H9 (cell line): ENCODE measurements around the gene DAGLB. TPM values are rescaled to one million over a fixed set of nuclear protein-coding genes. Genes with fewer than 3 reads are reported as not detected.

ENCODE experiments used
- DNase-seq: peaks from one replicate; pipeline ENCODE4 v3.0.0-alpha.2; 2017
- H2AFZ ChIP-seq: one replicate; pipeline ENCODE4 v1.6.1; 2013; ENCODE audit warnings: mild to moderate bottlenecking, low read length, control low read depth, moderate library complexity
- H2AK5ac ChIP-seq: 2 replicates; pipeline ENCODE4 v1.6.1; 2013; ENCODE audit warnings: low read length, control low read depth, mixed read lengths; ENCODE audit not compliant: insufficient read length
- H2BK120ac ChIP-seq: one replicate; pipeline ENCODE4 v1.6.1; 2013; ENCODE audit warnings: low read depth, mild to moderate bottlenecking, low read length, control low read depth, inconsistent platforms; ENCODE audit not compliant: poor library complexity, severe bottlenecking
- H2BK12ac ChIP-seq: 2 replicates; pipeline ENCODE4 v1.6.1; 2013; ENCODE audit warnings: low read length, control low read depth, mixed read lengths, low read depth; ENCODE audit not compliant: insufficient read length
- H2BK15ac ChIP-seq: 2 replicates; pipeline ENCODE4 v1.6.1; 2013; ENCODE audit warnings: low read depth, low read length, control low read depth
- H2BK20ac ChIP-seq: one replicate; pipeline ENCODE4 v1.6.1; 2013; ENCODE audit warnings: low read depth, mild to moderate bottlenecking, low read length, control low read depth, inconsistent platforms; ENCODE audit not compliant: poor library complexity, severe bottlenecking
- H2BK5ac ChIP-seq: 2 replicates; pipeline ENCODE4 v1.6.1; 2013; ENCODE audit warnings: low read length, control low read depth, mixed read lengths; ENCODE audit not compliant: insufficient read length
- H3K14ac ChIP-seq: 2 replicates; pipeline ENCODE4 v1.6.1; 2013; ENCODE audit warnings: low read length, control low read depth; ENCODE audit not compliant: insufficient read depth
- H3K18ac ChIP-seq: 2 replicates; pipeline ENCODE4 v1.6.1; 2013; ENCODE audit warnings: low read depth, mild to moderate bottlenecking, mixed read lengths, low read length, control low read depth; ENCODE audit not compliant: insufficient read length
- H3K23ac ChIP-seq: 2 replicates; pipeline ENCODE4 v1.6.1; 2013; ENCODE audit warnings: low read length, control low read depth, mixed read lengths, low read depth; ENCODE audit not compliant: insufficient read length
- H3K23me2 ChIP-seq: 2 replicates; pipeline ENCODE4 v1.6.1; 2013; ENCODE audit warnings: low read depth, mild to moderate bottlenecking, mixed read lengths, low read length, control low read depth; ENCODE audit not compliant: insufficient read length, poor library complexity, severe bottlenecking
- H3K27ac ChIP-seq: 2 replicates; pipeline ENCODE4 v1.5.1; 2013; ENCODE audit warnings: low read length, control low read depth, mixed read lengths, low read depth; ENCODE audit not compliant: insufficient read length
- H3K27me3 ChIP-seq: 2 replicates; pipeline ENCODE4 v1.6.1; 2013; ENCODE audit warnings: low read length, control low read depth, inconsistent platforms; ENCODE audit not compliant: insufficient read depth
- H3K4ac ChIP-seq: 2 replicates; pipeline ENCODE4 v1.6.1; 2013; ENCODE audit warnings: low read depth, mild to moderate bottlenecking, control low read depth, inconsistent platforms, low read length, moderate library complexity
- H3K4me1 ChIP-seq: 2 replicates; pipeline ENCODE4 v1.6.1; 2013; ENCODE audit warnings: low read length, control low read depth, inconsistent platforms; ENCODE audit not compliant: insufficient read depth
- H3K4me2 ChIP-seq: 2 replicates; pipeline ENCODE4 v1.6.1; 2013; ENCODE audit warnings: low read length, control low read depth, mixed read lengths; ENCODE audit not compliant: insufficient read length, insufficient read depth
- H3K56ac ChIP-seq: 2 replicates; pipeline ENCODE4 v1.6.1; 2013; ENCODE audit warnings: low read depth, mild to moderate bottlenecking, mixed read lengths, low read length, control low read depth; ENCODE audit not compliant: insufficient read length
- H3K79me1 ChIP-seq: 2 replicates; pipeline ENCODE4 v1.6.1; 2013; ENCODE audit warnings: low read depth, mild to moderate bottlenecking, moderate library complexity, low read length, control low read depth, inconsistent platforms; ENCODE audit not compliant: insufficient read depth, poor library complexity, severe bottlenecking
- H3K79me2 ChIP-seq: 2 replicates; pipeline ENCODE4 v1.6.1; 2013; ENCODE audit warnings: low read length, control low read depth, inconsistent platforms; ENCODE audit not compliant: insufficient read depth
- H3K9ac ChIP-seq: 2 replicates; pipeline ENCODE4 v1.6.1; 2013; ENCODE audit warnings: low read length, control low read depth, mixed read lengths; ENCODE audit not compliant: insufficient read length; ENCODE audit errors: extremely low read depth
- H3K9me3 ChIP-seq: one replicate; pipeline ENCODE4 v1.6.1; 2013; ENCODE audit warnings: low read depth, low read length, inconsistent platforms; ENCODE audit not compliant: control insufficient read depth
- H3T11ph ChIP-seq: one replicate; pipeline ENCODE4 v1.6.1; 2013; ENCODE audit warnings: mild to moderate bottlenecking, low read length, control low read depth, inconsistent platforms
- H4K20me1 ChIP-seq: one replicate; pipeline ENCODE4 v1.6.1; 2013; ENCODE audit not compliant: control insufficient read depth, insufficient read length, insufficient read depth
- H4K5ac ChIP-seq: 2 replicates; pipeline ENCODE4 v1.6.1; 2013; ENCODE audit warnings: low read depth, mild to moderate bottlenecking, mixed read lengths, low read length, control low read depth; ENCODE audit not compliant: insufficient read length
- H4K8ac ChIP-seq: replicated peaks from 2 replicates; pipeline ENCODE4 v1.6.1; 2013; ENCODE audit warnings: low read length, control low read depth, mixed read lengths, low read depth; ENCODE audit not compliant: insufficient read length
- H4K91ac ChIP-seq: 2 replicates; pipeline ENCODE4 v1.6.1; 2013; ENCODE audit warnings: low read depth, mild to moderate bottlenecking, moderate library complexity, mixed read lengths, low read length, control low read depth; ENCODE audit not compliant: insufficient read length
- H3K27ac Mint-ChIP-seq, 3 experiments: 2 replicates in 2 of 3; 3 replicates in 1 of 3; pipeline ENCODE4 v1.8.0; 2020 to 2021; ENCODE audit warnings: mixed read lengths in 3 of 3, mild to moderate bottlenecking in 1 of 3, moderate library complexity in 1 of 3
- H3K27me3 Mint-ChIP-seq: 2 replicates; pipeline ENCODE4 v1.8.0; 2021; ENCODE audit warnings: low read depth, mild to moderate bottlenecking, moderate library complexity, mixed read lengths
- H3K36me3 Mint-ChIP-seq, 3 experiments: 2 replicates in 2 of 3; 3 replicates in 1 of 3; pipeline ENCODE4 v1.8.0; 2020 to 2021; ENCODE audit warnings: low read depth in 3 of 3, mixed read lengths in 3 of 3; ENCODE audit not compliant: insufficient read depth in 1 of 3
- H3K4me1 Mint-ChIP-seq, 2 experiments: 2 replicates each; pipeline ENCODE4 v1.8.0; 2020; ENCODE audit warnings: mixed read lengths in 2 of 2
- H3K4me3 Mint-ChIP-seq, 2 experiments: 2 replicates in 1 of 2; 3 replicates in 1 of 2; pipeline ENCODE4 v1.8.0; 2020 to 2021; ENCODE audit warnings: mild to moderate bottlenecking in 2 of 2, mixed read lengths in 2 of 2, moderate library complexity in 1 of 2
- H3K9me3 Mint-ChIP-seq, 2 experiments: 2 replicates in 1 of 2; 3 replicates in 1 of 2; pipeline ENCODE4 v1.8.0; 2020; ENCODE audit warnings: mild to moderate bottlenecking in 2 of 2, mixed read lengths in 2 of 2, moderate library complexity in 1 of 2
- WGBS: extraction: QIAGEN DNeasy Blood & Tissue Kit; methylation state at CpG from one replicate; pipeline ENCODE4 v1.1.7; 2013; ENCODE audit warnings: missing lambda C conversion rate, low lambda C conversion rate, mixed read lengths; ENCODE audit not compliant: insufficient read length; ENCODE audit errors: extremely low coverage; 5-methylcytosine and 5-hydroxymethylcytosine counted together
- total RNA-seq: library from RNA; stranded (reverse); gene quantifications from 2 replicates; pipeline ENCODE4 v1.2.1, GENCODE V29; 2021
- TF ChIP-seq, protein P1 (sequence below): fragments of 200-600 bp; sonication (generic); conservative IDR thresholded peaks from 3 replicates; pipeline ENCODE4 v1.8.0; 2021; ENCODE audit warnings: antibody characterized with exemption, mild to moderate bottlenecking

The DAGLB gene
- total RNA-seq, 1 experiment from 2014 or later: 46.4 TPM

DNA sequence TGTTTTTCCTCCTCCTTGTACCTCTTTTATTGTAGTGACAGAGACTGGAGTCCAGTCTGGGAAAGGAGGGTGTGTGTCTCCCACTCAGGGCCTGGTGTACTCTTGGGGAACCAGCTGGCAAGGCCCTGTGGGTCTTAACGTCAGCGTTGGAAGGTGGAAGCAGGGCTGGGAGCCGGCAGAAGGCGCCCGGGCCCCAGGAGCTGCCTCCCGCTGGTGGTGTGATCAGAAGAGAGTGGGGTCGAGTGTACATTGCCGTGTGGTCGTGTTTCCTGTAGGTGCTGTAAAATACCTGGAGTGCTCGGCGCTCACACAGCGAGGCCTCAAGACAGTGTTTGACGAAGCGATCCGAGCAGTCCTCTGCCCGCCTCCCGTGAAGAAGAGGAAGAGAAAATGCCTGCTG lies 45.7 kb downstream of the DAGLB start:
- Mint-ChIP-seq H3K36me3 (peaks cover 47 to 67% (median 61%) of the 10 kb centered on the region in 3 experiments), H3K4me1 (peaks cover 7 to 13% of the 10 kb centered on the region in 2 experiments; a peak in 3 of 4 replicates), H3K9me3 (no peaks in the 10 kb centered on the region), H3K27ac (peak overlapping the region in 2 of 3 experiments; percentile 80 to 91; a peak in 3 of 7 replicates), H3K4me3 (no peak overlapping the region), H3K27me3 (no peaks in the 10 kb centered on the region)
- Histone ChIP-seq H3K27ac (no peak overlapping the region), H3K4me2 (no peak overlapping the region), H3K9ac (no peak overlapping the region), H4K5ac (no peak overlapping the region), H3K23me2 (no peaks in the 10 kb centered on the region), H3K9me3 (no peaks in the 10 kb centered on the region), H3K79me2 (peaks cover 6% of the 10 kb centered on the region; the same call in 1 of the 2 replicates), H3K14ac (no peak overlapping the region), H2BK12ac (no peak overlapping the region), H4K91ac (no peak overlapping the region), H2BK20ac (no peak overlapping the region), H3K4me1 (no peaks in the 10 kb centered on the region), H2BK15ac (no peak overlapping the region), H3K23ac (no peak overlapping the region), H2AK5ac (no peak overlapping the region), H3T11ph (no peak overlapping the region), H3K4ac (no peak overlapping the region), H4K20me1 (no peaks in the 10 kb centered on the region), H4K8ac (no peak overlapping the region), H3K79me1 (no peaks in the 10 kb centered on the region), H2BK5ac (no peak overlapping the region), H3K18ac (no peak overlapping the region), H2AFZ (no peak overlapping the region), H3K56ac (no peak overlapping the region), H3K27me3 (no peaks in the 10 kb centered on the region), H2BK120ac (no peak overlapping the region)
- TF ChIP-seq, protein P1, sequence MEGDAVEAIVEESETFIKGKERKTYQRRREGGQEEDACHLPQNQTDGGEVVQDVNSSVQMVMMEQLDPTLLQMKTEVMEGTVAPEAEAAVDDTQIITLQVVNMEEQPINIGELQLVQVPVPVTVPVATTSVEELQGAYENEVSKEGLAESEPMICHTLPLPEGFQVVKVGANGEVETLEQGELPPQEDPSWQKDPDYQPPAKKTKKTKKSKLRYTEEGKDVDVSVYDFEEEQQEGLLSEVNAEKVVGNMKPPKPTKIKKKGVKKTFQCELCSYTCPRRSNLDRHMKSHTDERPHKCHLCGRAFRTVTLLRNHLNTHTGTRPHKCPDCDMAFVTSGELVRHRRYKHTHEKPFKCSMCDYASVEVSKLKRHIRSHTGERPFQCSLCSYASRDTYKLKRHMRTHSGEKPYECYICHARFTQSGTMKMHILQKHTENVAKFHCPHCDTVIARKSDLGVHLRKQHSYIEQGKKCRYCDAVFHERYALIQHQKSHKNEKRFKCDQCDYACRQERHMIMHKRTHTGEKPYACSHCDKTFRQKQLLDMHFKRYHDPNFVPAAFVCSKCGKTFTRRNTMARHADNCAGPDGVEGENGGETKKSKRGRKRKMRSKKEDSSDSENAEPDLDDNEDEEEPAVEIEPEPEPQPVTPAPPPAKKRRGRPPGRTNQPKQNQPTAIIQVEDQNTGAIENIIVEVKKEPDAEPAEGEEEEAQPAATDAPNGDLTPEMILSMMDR: no peak
- no peak for DNase-seq
- WGBS: no CpG with 5 or more reads among the region's 17 CpGs
